Ovary (tissue), 9 donors: ENCODE measurements around the gene EPHB1. TPM values are rescaled to one million over a fixed set of nuclear protein-coding genes. Genes with fewer than 3 reads are reported as not detected.

Experiments
- DNase-seq, 5 donors: peaks; one replicate each; pipeline ENCODE4 v3.0.0-alpha.2; 2019 to 2020
- H3K27ac ChIP-seq, 2 donors: fragments of 200-600 bp; one replicate each; pipeline versions ENCODE4 v1.5.1 to v1.8.0; 2019 to 2022
- H3K27me3 ChIP-seq: fragments of 200-600 bp; one replicate; pipeline ENCODE4 v1.8.0; 2022
- H3K36me3 ChIP-seq: fragments of 200-600 bp; sonication (generic); one replicate; pipeline ENCODE4 v1.5.1; 2019
- H3K4me1 ChIP-seq: one replicate; pipeline ENCODE4 v1.8.1; 2013; ENCODE audit warnings: mild to moderate bottlenecking, moderate library complexity; ENCODE audit not compliant: insufficient read depth
- H3K4me3 ChIP-seq: fragments of 200-600 bp; sonication (generic); one replicate; pipeline ENCODE4 v1.5.1; 2017
- H3K9me3 ChIP-seq, 2 donors: fragments of 200-600 bp in 1 of 2; sonication (generic) in 1 of 2; one replicate each; pipeline versions ENCODE4 v1.5.1 to v1.8.1; 2013 to 2019; ENCODE audit warnings: mild to moderate bottlenecking in 1 of 2, moderate library complexity in 1 of 2
- EP300 ChIP-seq: sonication (generic); formaldehyde crosslinking; IDR thresholded peaks from one replicate; pipeline ENCODE4 v1.6.1; 2017; ENCODE audit warnings: antibody characterized with exemption
- POLR2A ChIP-seq: fragments of 450-650 bp; IDR thresholded peaks from one replicate; pipeline ENCODE4 v1.6.1; 2017; ENCODE audit warnings: antibody characterized with exemption, mild to moderate bottlenecking, moderate library complexity
- WGBS, 3 donors: extraction: QIAGEN DNeasy Blood & Tissue Kit in 1 of 3; methylation state at CpG; one replicate each; pipeline versions ENCODE4 v1.1.5 to v1.1.7; 2013 to 2017; 5-methylcytosine and 5-hydroxymethylcytosine counted together
- intact Hi-C, 4 donors: fragments of 100-400 bp; cut with DNase I; formaldehyde crosslinking; loops; one replicate each; pipeline versions ENCODE4 v1.11.0 to v1.15.1; 2022 to 2023
- polyA plus RNA-seq, 2 donors: library from polyadenylated mRNA; stranded (reverse); fragments of 200-250 nt in 1 of 2; fragments of 350-450 nt in 1 of 2; fragmentation: Illumina TruSeq in 1 of 2; extraction: RNeasy Lipid Tissue Mini Kit (QIAGEN cat#74804) in 1 of 2; gene quantifications; one replicate each; pipeline ENCODE4 v1.2.3, GENCODE V29; 2013 to 2014
- total RNA-seq, 7 donors: library from RNA; depleted of rRNA in 2 of 7; stranded (reverse); fragments of >200 nt in 2 of 7; fragmentation: NEBNext Ultra II Directional in 3 of 7; extraction: Animal tissue kit (Norgen Biotek cat#: 25700) in 3 of 7; gene quantifications; one replicate each; pipeline versions ENCODE4 v1.1.0 to v1.2.4, GENCODE V29; 2016 to 2023
- TF ChIP-seq, protein P1 (sequence below), 3 donors: fragments of 450-650 bp in 2 of 3; fragments of 200-600 bp in 1 of 3; IDR thresholded peaks; one replicate each; pipeline versions ENCODE4 v1.5.1 to v1.8.0; 2016 to 2022; ENCODE audit warnings: antibody characterized with exemption in 3 of 3, mild to moderate bottlenecking in 1 of 3
- donor health status: DM: no; HTN: no; CAD: no; lungs with moderate emphysema.
- donor health status: DM: no; HTN: no; CAD: no.
- donor health status: Bipolar disorder and iron deficiency.
- donor health status: DM: yes; HTN: yes; CAD: no.
- donor health status: DM: no; HTN: no; CAD: no.
- donor health status: DM: yes; HTN: yes; CAD: no.

Gene EPHB1
- total and polyA plus RNA-seq, 9 donors, result 0.25 to 2.7 (median 1.0) TPM

DNA sequence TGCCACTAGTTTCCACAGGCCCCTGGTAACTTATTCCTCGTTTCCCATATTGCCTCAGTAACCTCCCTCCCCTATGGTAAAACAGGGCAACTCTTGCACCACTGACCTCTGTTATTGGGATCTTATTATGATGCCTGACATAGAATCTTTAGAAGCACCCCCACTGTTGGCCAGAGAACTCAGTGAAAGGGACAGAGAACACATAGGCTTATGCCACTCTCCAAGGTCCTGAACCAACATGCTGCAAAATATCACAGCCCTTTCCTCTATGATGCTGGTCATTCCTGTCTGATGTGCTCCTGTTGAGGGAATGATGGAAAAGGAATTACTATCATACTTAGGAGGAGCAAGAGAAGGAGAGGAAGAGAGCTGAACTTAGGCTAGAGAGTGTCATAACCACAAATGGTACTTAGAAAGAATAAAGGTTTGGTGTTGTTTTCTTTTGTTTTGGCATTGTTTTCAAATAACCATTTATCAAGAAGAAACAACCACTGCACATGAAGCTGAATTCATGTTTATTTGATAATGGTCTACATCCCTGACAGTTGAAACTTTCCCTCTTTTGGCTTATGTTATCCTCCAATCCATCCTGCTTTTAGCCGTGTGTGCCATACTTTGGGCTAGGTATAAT, 330.2 kb downstream of the EPHB1 start:
- H3K4me1 ChIP-seq, result no peaks in the 10 kb centered on the region
- H3K9me3 ChIP-seq, result no peaks in the 10 kb centered on the region
- DNase-seq, result no peak
- intact Hi-C loops, result no loop called here
- no peaks in the 10 kb centered on the region for H3K36me3 ChIP-seq
- 84 to 88% (median 86%) methylated on average over 2 of the region's 2 CpGs for WGBS, 3 donors
- no peak overlapping the region for H3K4me3 ChIP-seq
- TF ChIP-seq EP300, result no peak
- TF ChIP-seq, protein P1, sequence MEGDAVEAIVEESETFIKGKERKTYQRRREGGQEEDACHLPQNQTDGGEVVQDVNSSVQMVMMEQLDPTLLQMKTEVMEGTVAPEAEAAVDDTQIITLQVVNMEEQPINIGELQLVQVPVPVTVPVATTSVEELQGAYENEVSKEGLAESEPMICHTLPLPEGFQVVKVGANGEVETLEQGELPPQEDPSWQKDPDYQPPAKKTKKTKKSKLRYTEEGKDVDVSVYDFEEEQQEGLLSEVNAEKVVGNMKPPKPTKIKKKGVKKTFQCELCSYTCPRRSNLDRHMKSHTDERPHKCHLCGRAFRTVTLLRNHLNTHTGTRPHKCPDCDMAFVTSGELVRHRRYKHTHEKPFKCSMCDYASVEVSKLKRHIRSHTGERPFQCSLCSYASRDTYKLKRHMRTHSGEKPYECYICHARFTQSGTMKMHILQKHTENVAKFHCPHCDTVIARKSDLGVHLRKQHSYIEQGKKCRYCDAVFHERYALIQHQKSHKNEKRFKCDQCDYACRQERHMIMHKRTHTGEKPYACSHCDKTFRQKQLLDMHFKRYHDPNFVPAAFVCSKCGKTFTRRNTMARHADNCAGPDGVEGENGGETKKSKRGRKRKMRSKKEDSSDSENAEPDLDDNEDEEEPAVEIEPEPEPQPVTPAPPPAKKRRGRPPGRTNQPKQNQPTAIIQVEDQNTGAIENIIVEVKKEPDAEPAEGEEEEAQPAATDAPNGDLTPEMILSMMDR (IDR thresholded peaks at IDR 0.05), result no peak
- TF ChIP-seq POLR2A, result no peak
- H3K27me3 ChIP-seq, result no peaks in the 10 kb centered on the region
- H3K27ac ChIP-seq, result no peak overlapping the region

DNA sequence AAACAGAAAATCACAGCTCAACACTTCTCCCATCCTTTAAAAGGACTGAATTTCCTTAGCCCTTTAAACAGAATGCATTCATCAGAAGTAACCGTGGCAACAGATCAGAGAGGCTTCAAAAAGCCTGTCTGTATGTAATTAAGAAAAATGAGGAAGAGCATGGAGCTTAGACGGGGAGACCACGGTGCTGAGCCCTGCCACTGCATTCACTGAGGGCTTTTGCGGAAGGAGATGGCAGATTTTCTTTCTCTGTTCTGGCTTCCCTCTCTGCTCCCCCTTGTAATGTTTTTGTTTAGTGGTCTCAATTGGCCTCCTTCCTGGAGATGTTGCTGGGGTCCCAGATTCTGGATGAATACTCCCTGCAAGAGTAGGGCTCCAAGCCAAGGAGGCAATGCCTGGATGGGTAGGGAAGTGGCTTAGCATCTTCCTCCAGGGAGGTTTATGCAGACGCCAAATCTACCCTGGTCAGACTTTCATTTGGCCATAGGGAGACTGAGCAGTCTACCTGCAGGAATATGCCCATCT, 332.9 kb downstream of the EPHB1 start:
- H3K4me1 ChIP-seq, result no peaks in the 10 kb centered on the region
- intact Hi-C loops, result no loop called here
- H3K27ac ChIP-seq, result no peak overlapping the region
- H3K4me3 ChIP-seq, result no peak overlapping the region
- no peaks in the 10 kb centered on the region for H3K36me3 ChIP-seq
- no peak for DNase-seq
- H3K9me3 ChIP-seq, result no peaks in the 10 kb centered on the region
- no peaks in the 10 kb centered on the region for H3K27me3 ChIP-seq
- TF ChIP-seq, protein P1 (IDR thresholded peaks at IDR 0.05), result no peak
- TF ChIP-seq EP300 (no peak), POLR2A (no peak)
- WGBS, 3 donors, result 68 to 77% (median 75%) methylated on average over 5 of the region's 5 CpGs

DNA sequence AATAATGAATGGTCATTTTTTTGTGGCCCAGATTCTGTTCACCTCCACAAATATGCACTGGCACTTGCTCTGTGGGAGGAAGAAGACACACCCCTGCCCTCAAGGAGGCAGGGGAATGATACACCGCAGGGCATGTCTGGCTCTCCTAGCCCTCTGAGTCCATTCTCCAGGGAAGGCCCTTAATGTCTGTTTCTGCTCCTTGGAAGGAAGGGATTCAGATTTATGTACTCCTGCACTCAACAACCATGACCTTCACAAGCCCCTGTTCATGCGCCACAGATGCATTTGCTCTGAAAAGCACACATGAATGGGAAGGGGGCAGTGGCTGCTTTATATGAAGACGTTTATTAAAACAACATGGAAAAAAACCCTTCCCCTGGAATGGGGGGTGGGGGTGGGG, 333.8 kb downstream of the EPHB1 start:
- intact Hi-C loops, result no loop called here
- H3K36me3 ChIP-seq, result no peaks in the 10 kb centered on the region
- no peaks in the 10 kb centered on the region for H3K9me3 ChIP-seq
- no peak for DNase-seq
- no peaks in the 10 kb centered on the region for H3K27me3 ChIP-seq
- TF ChIP-seq EP300, result no peak
- TF ChIP-seq POLR2A, result no peak
- TF ChIP-seq, protein P1 (IDR thresholded peaks at IDR 0.05), result no peak
- no peak overlapping the region for H3K27ac ChIP-seq
- 10 to 19% (median 11%) methylated on average over 3 of the region's 3 CpGs for WGBS, 3 donors
- no peaks in the 10 kb centered on the region for H3K4me1 ChIP-seq
- H3K4me3 ChIP-seq, result no peak overlapping the region

DNA sequence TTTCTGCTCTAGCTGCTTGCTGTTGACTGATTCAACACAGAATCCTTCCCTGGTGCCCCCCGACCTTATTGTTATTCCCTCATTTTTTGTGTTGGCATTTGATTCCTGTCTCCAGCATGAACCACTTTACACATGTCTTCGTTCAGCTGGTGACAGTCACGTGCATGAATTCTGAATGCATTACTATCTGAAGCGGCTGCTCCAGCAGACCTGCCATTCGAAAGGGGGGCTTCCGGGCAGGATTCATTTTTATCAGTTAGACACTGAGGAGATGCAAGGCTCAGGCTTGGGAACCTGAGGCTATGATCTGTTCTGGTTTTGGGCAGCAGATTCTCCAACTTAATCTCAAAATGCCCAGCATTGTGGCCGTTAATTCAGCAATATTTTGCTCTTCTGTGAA, 336.2 kb downstream of the EPHB1 start:
- no peak overlapping the region for H3K27ac ChIP-seq
- H3K36me3 ChIP-seq, result no peaks in the 10 kb centered on the region
- no peaks in the 10 kb centered on the region for H3K27me3 ChIP-seq
- no peak for DNase-seq
- intact Hi-C loops, result no loop called here
- WGBS, 3 donors, result 76 to 85% (median 77%) methylated on average over 7 of the region's 7 CpGs
- TF ChIP-seq EP300 (no peak), POLR2A (no peak)
- TF ChIP-seq, protein P1 (IDR thresholded peaks at IDR 0.05), result no peak
- no peak overlapping the region for H3K4me3 ChIP-seq
- H3K9me3 ChIP-seq, result no peaks in the 10 kb centered on the region
- no peaks in the 10 kb centered on the region for H3K4me1 ChIP-seq
